WI38 (cell line): ENCODE measurements around the gene CD59.
"Not testable (repeated sequence)": the region's sequence is repeated elsewhere in the genome, so short reads cannot be mapped to it uniquely, and the experiment has no call there.

Source experiments
- H3K4me3 ChIP-seq: 2 replicates; pipeline ENCODE4 v1.5.1; 2011; ENCODE audit warnings: low read depth, mild to moderate bottlenecking, control low read depth, low read length
- CTCF ChIP-seq: IDR thresholded peaks from 2 replicates; pipeline ENCODE4 v1.5.1; 2012; ENCODE audit warnings: low read depth, mild to moderate bottlenecking, control low read depth, low read length

CD59 gene

GRCh38 chr11:33687733-33688479 lies 48.3 kb downstream of the CD59 start:
- peak; percentile 46; the same call in 1 of the 2 replicates for TF ChIP-seq CTCF
- no peak overlapping the region for H3K4me3 ChIP-seq

- no peak for TF ChIP-seq CTCF
- no peak overlapping the region for H3K4me3 ChIP-seq
Measured at GRCh38 chr11:33685082-33685481, 51.1 kb downstream of the CD59 start.

GRCh38 chr11:33684003-33684706 lies 52.1 kb downstream of the CD59 start:
- no peak for TF ChIP-seq CTCF
- no peak overlapping the region for H3K4me3 ChIP-seq

- no peak for TF ChIP-seq CTCF
- H3K4me3 ChIP-seq: no peak overlapping the region
Measured at GRCh38 chr11:33682446-33682845, 53.8 kb downstream of the CD59 start.

GRCh38 chr11:33682019-33682418 lies 54.2 kb downstream of the CD59 start:
- no peak for TF ChIP-seq CTCF
- no peak overlapping the region for H3K4me3 ChIP-seq

- H3K4me3 ChIP-seq: not testable (repeated sequence)
Measured at GRCh38 chr11:33678616-33679015, 57.6 kb downstream of the CD59 start.

- no peak for TF ChIP-seq CTCF
- no peak overlapping the region for H3K4me3 ChIP-seq
Measured at GRCh38 chr11:33674035-33674814, 62.0 kb downstream of the CD59 start.
